Hippocampal formation (tissue), 2 donors: ENCODE results near the gene GINS3.

Experiments
- DNase-seq, 2 donors: peaks; one replicate each; lab custom pipeline; 2025; lab: John Stamatoyannopoulos, UW

The GINS3 gene

GRCh38 chr16:58392215-58393137 is at the start of gene GINS3:
Gene GINS3, plus strand, starts transcription at chr16:58392471. Its CDS starts 131 bp downstream, at chr16:58392602.
- DNase-seq, result peak; percentile 83 to 88

DNA sequence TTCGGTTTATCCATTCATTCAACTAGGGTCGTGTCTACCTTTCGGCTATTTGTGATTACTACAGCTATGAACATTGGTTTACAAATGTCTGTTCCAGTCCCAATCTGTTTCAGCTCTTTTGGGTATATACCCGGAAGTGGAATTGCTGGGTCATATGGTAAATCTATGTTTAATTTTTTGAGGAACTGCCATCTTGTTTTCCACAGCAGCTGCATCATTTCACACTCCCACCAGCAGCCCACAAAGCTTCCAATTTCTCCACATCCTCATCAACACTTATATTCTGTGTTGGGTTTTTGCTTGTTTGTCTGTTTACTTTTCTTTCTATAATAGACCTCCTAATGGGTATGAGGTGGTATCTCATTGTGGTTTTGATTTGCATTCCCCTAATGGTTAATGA is 48.7 kb upstream of the GINS3 start:
- no peak for DNase-seq

- DNase-seq, result no peak
Measured at GRCh38 chr16:58345574-58346354, 46.5 kb upstream of the GINS3 start.

GRCh38 chr16:58346831-58347371 is 45.4 kb upstream of the GINS3 start:
- DNase-seq, result no peak

DNA sequence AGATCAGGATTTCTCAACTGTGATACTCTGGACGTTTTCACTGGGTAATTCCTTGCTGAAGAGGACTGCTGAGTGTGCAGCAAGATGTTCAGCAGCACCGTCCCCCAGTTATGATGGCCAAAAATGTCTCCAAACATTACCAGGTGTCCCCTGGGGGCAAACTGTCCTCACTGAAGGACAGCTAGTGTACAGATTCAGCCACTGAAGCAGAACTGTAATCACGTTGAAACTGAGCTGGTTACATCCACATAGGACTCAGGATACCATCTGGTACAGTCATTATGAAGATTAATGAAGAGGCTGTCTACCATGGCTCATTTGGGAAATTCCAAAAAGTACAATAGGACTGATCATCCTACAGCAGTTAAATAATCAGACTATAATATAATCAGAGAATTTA is 43.3 kb upstream of the GINS3 start:
- DNase-seq, result no peak

- DNase-seq, result no peak
Measured at GRCh38 chr16:58352690-58353089, 39.6 kb upstream of the GINS3 start.

DNA sequence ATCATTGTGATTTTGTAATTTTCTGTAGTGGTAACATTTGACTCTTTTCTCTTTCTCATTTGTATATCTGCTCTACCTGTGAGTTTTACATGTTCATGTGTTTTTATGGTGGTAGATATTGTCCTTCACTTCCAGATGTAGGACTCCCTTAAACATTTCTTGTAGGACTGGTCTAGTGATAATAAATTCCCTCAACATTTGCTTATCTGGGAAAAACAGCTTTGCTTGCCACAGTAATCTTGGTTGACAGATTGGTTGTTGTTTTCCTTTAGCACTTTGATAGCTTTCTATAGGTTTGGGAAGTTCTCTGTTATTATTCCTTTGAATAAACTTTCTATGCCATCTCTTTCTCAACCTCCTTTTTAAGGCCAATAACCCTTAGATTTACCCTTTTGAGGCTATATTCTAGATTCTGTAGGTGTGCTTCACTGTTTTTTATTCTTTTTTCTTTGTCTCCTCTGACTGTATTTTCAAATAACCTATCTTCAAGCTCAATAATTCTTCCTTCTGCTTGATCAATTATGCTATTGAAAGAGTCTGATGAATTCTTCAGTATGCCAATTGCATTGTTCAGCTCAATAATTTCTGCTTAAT is 32.1 kb upstream of the GINS3 start:
- no peak for DNase-seq

DNA sequence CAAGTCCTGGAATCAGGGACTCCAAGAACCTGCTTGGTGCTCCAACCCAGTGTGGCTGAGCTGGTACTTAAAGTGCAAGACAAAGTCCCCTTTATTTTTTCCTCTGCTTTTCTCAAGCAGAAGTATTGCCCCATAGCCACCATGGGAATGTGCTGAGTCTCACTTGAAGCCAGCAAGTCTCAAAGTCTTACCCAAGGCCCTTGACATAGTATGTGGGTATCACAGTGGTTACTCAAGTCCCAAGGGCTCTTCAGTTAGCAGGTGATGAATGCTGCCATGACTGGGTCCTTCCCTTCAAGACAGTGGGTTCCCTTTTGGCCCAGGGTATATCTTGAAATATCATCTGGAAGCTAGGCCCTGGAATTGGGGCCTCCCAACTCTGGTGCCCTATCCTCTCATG is 30.5 kb upstream of the GINS3 start:
- DNase-seq, result no peak

DNA sequence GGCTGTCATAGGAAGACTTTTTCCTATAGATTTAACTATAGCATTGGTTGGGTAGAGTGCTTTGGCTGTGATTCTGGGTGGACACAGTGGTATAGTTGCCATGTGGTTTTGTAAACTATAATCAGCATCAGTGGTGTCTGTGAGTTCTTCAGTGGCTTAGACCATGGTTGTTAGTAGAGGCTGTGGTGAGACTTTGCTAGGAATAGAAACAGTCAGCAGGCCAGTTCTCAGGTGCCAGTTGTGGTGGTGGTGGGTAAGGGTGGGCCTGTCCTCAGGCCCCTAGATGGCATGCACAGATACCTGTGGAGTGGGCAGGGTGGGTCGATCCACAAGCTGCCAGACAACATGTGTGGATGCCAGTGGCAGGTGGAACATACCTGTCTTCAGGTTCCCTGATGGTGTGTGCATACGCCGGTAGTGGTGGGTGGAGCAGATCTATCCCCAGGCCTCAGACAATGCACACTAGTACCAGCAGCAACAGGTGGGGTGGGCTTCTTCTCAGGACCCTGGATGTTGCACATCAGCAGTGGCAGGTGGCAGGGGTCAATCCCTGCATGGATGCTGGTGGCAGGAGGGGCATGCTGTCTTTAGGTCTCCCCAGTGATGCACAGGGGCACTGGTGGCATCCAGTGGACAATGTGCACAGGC is 28.4 kb upstream of the GINS3 start:
- DNase-seq, result no peak

DNA sequence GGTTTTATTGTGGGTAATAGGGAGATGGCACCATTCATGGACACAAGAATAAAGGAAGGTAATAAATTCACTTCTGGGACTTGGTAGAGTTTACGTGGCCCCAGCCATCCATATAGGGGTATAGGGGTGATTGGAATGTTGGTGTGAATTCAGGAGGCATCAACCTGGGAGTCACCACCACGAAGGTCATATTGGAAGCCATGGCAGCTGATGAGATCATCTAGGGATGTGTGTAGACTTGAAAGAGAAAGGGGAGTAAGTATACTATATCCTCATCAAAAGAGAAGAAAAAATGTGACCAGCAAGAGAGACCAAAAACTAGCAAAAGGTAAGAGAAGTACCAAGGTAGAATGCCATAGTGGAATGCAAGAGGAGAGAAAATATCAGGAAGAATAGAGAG is 26.6 kb upstream of the GINS3 start:
- no peak for DNase-seq

- DNase-seq, result no peak
Measured at GRCh38 chr16:58366247-58367031, 25.8 kb upstream of the GINS3 start.

DNA sequence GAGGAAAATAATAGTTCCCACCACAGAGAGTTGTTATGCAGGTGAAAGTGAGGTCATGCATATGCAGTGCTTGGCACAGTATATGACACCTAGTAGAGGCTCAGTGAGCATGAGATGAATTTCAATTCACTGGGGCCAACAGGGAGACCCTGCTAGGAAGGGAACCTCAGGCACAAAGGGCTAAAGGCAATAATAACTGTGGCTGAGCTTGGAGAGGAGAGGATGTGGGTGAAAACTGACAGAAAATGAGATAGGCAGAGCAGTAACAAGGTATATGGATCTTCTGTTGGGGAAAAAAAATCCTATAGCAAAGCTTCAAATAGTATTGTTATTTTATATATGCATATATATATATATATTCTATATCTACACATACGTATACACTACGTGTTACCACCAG is 25.0 kb upstream of the GINS3 start:
- no peak for DNase-seq

DNA sequence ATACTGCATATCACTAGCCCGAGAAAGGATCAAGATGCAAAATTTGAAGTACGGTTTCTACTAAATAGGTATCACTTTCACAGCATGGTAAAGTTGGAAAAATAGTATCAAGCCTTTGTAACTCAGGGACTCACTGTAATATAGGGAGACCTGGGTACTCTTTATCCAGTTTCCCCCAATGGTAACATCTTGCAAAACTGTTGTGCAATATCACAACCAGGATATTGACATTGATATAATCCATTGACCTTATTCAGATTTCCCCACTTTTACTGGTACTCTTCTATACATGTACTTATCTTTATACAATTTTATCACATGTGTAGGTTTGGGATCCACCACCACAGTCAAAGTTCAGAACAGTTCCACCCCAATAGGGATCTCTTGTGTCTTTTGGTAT is 20.4 kb upstream of the GINS3 start:
- no peak for DNase-seq

DNA sequence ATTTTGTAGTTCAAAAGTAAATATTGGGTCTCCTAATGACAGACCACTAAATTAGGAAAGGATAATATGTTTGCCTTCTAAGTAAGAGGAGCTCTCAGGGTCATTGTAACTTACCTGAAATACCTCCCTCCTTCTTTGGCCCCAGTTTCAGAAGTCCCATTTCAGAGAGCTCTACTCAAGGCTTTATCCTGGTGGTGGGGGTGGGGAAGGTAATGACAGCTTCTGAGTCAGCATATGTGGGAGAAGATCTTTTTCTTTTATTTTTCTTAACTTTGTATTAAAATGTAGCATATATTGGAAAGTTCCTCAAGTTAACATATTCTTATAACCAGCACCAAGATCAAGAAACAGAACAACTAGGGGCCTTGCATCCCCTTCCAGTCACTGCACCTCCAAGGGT is 16.9 kb upstream of the GINS3 start:
- no peak for DNase-seq

DNA sequence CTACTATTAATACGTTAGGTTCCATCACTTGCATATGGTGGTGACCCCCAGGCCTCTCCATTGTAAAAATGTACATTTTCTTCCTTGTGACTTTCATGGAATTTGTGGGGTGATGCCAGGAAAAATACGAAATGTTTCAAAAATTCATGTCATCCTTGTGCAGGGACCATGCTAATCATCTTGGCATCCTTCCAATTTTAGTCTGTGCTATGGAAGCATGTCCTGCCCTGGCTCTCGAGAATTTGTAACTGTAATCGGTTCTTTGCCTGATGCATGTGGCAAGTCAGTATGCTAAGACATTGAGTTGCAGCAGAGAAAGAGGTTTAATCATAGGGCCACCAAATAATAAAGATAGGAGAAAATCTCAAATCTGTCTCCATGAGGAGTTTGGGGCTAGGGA is 14.3 kb upstream of the GINS3 start:
- no peak for DNase-seq

DNA sequence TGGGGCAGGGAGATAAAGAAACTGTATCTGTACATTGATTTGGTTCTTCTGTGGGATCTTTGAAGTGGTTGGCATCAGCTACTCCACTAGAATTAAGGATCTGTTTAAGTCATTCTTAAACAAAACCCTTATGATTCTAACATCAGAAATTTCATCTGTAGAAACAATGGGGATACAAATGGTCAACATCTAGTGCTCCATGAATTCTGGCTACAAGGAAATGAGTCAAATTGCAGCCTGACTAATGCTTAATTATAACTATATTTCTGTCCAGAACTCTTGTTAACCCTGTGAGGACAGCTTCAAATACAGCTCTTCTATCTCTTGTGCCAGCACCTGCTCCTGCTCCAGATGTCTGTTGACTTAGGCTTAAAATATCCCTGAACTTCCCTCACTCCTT is 13.9 kb upstream of the GINS3 start:
- no peak for DNase-seq

DNA sequence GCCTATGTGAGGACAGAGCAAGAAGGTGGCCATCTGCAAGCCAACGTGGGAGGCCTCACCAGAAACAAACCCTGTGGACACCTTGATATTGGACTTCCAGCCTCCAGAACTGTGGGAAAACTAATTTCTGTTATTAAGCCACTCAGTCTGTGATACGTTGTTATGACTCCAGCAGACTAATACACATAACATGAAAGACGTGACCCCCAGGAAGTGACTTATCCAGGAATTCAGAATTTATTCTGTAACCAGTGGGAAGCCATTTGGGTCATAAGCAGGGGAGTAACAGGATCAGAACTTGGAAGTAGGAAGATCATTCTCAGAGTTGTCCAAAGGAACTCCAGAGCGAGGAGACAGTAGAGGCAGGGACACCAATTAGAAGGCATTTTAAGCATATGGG is 12.5 kb upstream of the GINS3 start:
- DNase-seq, result no peak

DNA sequence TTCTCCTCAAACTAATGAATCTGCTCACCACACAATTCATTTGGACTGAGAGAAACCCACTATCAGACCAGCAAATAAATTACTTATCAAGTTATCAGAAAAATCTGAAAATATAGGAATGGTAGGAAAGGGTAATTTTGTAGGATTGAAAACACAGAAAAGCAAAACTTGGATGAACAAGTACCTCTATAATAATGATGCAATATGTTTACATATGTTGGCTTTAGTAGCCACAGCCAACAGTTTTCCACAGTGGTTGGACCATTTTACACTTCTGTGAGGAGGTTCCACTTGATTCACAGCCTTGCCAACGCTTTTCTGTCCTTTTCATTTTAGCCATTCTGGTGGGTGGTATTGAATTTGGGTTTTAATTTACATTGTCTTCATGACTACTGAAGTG is 10.6 kb upstream of the GINS3 start:
- no peak for DNase-seq

GRCh38 chr16:58384437-58385055 is 7.7 kb upstream of the GINS3 start:
- no peak for DNase-seq

- no peak for DNase-seq
Measured at GRCh38 chr16:58385218-58385773, 7.0 kb upstream of the GINS3 start.
